A549 (cell line): ENCODE measurements around the gene BCAS1. TPM values are rescaled to one million over a fixed set of nuclear protein-coding genes. Genes with fewer than 3 reads are reported as not detected.

Experiments
- ATAC-seq, 2 experiments: fragments of 200-7000 bp in 1 of 2; fragments of >200 bp in 1 of 2; cut with Nextera tagmentation in 1 of 2; cut with Tn5 transposase in 1 of 2; 3 replicates each; pipeline versions ENCODE4 v1.8.0 to v1.9.1; 2018 to 2020; ENCODE audit warnings: mild to moderate bottlenecking in 1 of 2, moderate library complexity in 1 of 2
- CTCF ChIA-PET: fragments of 300-600 bp; sonication (Branson Sonifier 250); formaldehyde crosslinking; extraction: SDS; loops from one replicate; lab custom pipeline; 2021; ENCODE audit warnings: antibody characterized with exemption, inconsistent platforms; lab: Yijun Ruan, JAX
- POLR2A ChIA-PET: fragments of 350-600 bp; formaldehyde crosslinking; extraction: SDS; loops from one replicate; lab custom pipeline; 2021; ENCODE audit warnings: antibody characterized with exemption, inconsistent platforms; lab: Yijun Ruan, JAX
- DNase-seq, 2 experiments: peaks; one replicate each; pipeline versions ENCODE4 v3.0.0 to v3.0.0-alpha.2; 2011 to 2016; ENCODE audit warnings: low read depth in 1 of 2, low spot score in 1 of 2
- FAIRE-seq: peaks from 2 replicates; lab custom pipeline; 2011; peaks lifted over from hg19 to GRCh38; lab: Jason Lieb, UNC
- H3K27ac ChIP-seq, 2 experiments: fragments of >200 bp; sonication (Bioruptor Twin); formaldehyde crosslinking; 3 replicates each; pipeline ENCODE4 v1.5.1; 2016 to 2017
- H3K4me1 ChIP-seq: fragments of >200 bp; sonication (Bioruptor Twin); formaldehyde crosslinking; 3 replicates; pipeline ENCODE4 v1.6.1; 2016
- H3K4me2 ChIP-seq: fragments of >200 bp; sonication (Bioruptor Twin); formaldehyde crosslinking; 3 replicates; pipeline ENCODE4 v1.6.1; 2016
- H3K4me3 ChIP-seq: fragments of >200 bp; sonication (Bioruptor Twin); formaldehyde crosslinking; 3 replicates; pipeline ENCODE4 v1.5.1; 2016
- H3K9me3 ChIP-seq: fragments of >200 bp; sonication (Bioruptor Twin); formaldehyde crosslinking; 3 replicates; pipeline ENCODE4 v1.6.1; 2016
- CBX2 ChIP-seq: fragments of 200-600 bp; sonication (generic); IDR thresholded peaks from 2 replicates; pipeline ENCODE4 v1.6.1; 2016; ENCODE audit warnings: low read depth, mild to moderate bottlenecking, borderline replicate concordance
- CBX8 ChIP-seq: fragments of 200-600 bp; sonication (generic); IDR thresholded peaks from 2 replicates; pipeline ENCODE4 v1.6.1; 2016
- CEBPB ChIP-seq, 2 experiments: fragments of >200 bp in 1 of 2; sonication (Bioruptor Twin) in 1 of 2; formaldehyde crosslinking in 1 of 2; IDR thresholded peaks; 2 replicates each; pipeline ENCODE4 v1.6.1; 2012 to 2016
- CHD2 ChIP-seq: fragments of 150-350 bp; IDR thresholded peaks from 2 replicates; pipeline ENCODE4 v1.6.1; 2014; ENCODE audit warnings: low read length; ENCODE audit not compliant: partially characterized antibody
- CTCF ChIP-seq: fragments of >200 bp; sonication (Bioruptor Twin); formaldehyde crosslinking; IDR thresholded peaks from 3 replicates; pipeline ENCODE4 v1.5.1; 2016
- EP300 ChIP-seq, 2 experiments: fragments of >200 bp; sonication (Bioruptor Twin); formaldehyde crosslinking; IDR thresholded peaks; 2 replicates in 1 of 2; 3 replicates in 1 of 2; pipeline ENCODE4 v1.6.1; 2016 to 2017
- ESRRA ChIP-seq: fragments of 150-350 bp; IDR thresholded peaks from 2 replicates; pipeline ENCODE4 v1.6.1; 2014; ENCODE audit warnings: mild to moderate bottlenecking, low read length, borderline replicate concordance
- FOSL2 ChIP-seq, 2 experiments: fragments of 450-650 bp in 1 of 2; fragments of >200 bp in 1 of 2; sonication (Bioruptor Twin) in 1 of 2; formaldehyde crosslinking; IDR thresholded peaks; 2 replicates each; pipeline versions ENCODE4 v1.5.0 to v1.6.1; 2016 to 2020; ENCODE audit warnings: mild to moderate bottlenecking in 1 of 2, moderate library complexity in 1 of 2
- FOXS1 ChIP-seq: fragments of 250-450 bp; sonication (Bioruptor Pico); IDR thresholded peaks from 2 replicates; pipeline ENCODE4 v1.5.0; 2020; ENCODE audit warnings: mild to moderate bottlenecking, moderate library complexity
- GATA3 ChIP-seq: IDR thresholded peaks from 2 replicates; pipeline ENCODE4 v1.6.1; 2012; ENCODE audit warnings: borderline replicate concordance
- HDAC2 ChIP-seq: fragments of 200-600 bp; sonication (generic); IDR thresholded peaks from 2 replicates; pipeline ENCODE4 v1.6.1; 2016
- JUN ChIP-seq, 2 experiments: fragments of >200 bp; sonication (Bioruptor Twin); formaldehyde crosslinking; IDR thresholded peaks; 2 replicates in 1 of 2; 3 replicates in 1 of 2; pipeline ENCODE4 v1.6.1; 2016 to 2017
- MAZ ChIP-seq: fragments of 150-350 bp; IDR thresholded peaks from 2 replicates; pipeline ENCODE4 v1.6.1; 2014; ENCODE audit warnings: antibody characterized with exemption, low read depth, low read length, borderline replicate concordance
- MYC ChIP-seq: IDR thresholded peaks from 2 replicates; pipeline ENCODE4 v1.6.1; 2012; ENCODE audit warnings: mild to moderate bottlenecking, inconsistent platforms, low read length, improper control_type of control experiment, borderline replicate concordance
- NFE2L2 ChIP-seq: fragments of 150-350 bp; conservative IDR thresholded peaks from 2 replicates; pipeline ENCODE4 v1.6.1; 2014; ENCODE audit warnings: low read length
- NPAS2 ChIP-seq: fragments of 250-450 bp; sonication (Bioruptor Pico); IDR thresholded peaks from 2 replicates; pipeline ENCODE4 v1.8.0; 2022; ENCODE audit warnings: mild to moderate bottlenecking, moderate library complexity, borderline replicate concordance
- NR3C1 ChIP-seq: fragments of >200 bp; sonication (Bioruptor Twin); formaldehyde crosslinking; IDR thresholded peaks from 3 replicates; pipeline ENCODE4 v1.6.1; 2017
- POLR2A ChIP-seq: IDR thresholded peaks from 2 replicates; pipeline ENCODE4 v1.6.1; 2012; ENCODE audit warnings: mild to moderate bottlenecking, low read length
- POLR2AphosphoS2 ChIP-seq: conservative IDR thresholded peaks from 2 replicates; pipeline ENCODE4 v1.6.1; 2012; ENCODE audit warnings: low read length, improper control_type of control experiment, inconsistent platforms
- RNF2 ChIP-seq: fragments of 200-600 bp; sonication (generic); IDR thresholded peaks from 2 replicates; pipeline ENCODE4 v1.6.1; 2016; ENCODE audit warnings: low read depth, mild to moderate bottlenecking, antibody characterized with exemption, moderate library complexity, borderline replicate concordance
- TP53 ChIP-seq: fragments of 250-450 bp; sonication (Bioruptor Pico); IDR thresholded peaks from 2 replicates; pipeline ENCODE4 v1.5.0; 2021; ENCODE audit warnings: mild to moderate bottlenecking, moderate library complexity
- ZC3H11A ChIP-seq: fragments of 450-650 bp; IDR thresholded peaks from 2 replicates; pipeline ENCODE4 v1.6.1; 2014; ENCODE audit warnings: antibody characterized with exemption, mild to moderate bottlenecking
- ZNF302 ChIP-seq: fragments of 250-450 bp; sonication (Bioruptor Pico); IDR thresholded peaks from 2 replicates; pipeline ENCODE4 v1.9.0; 2021; ENCODE audit warnings: inconsistent platforms, mild to moderate bottlenecking, moderate library complexity
- ZSCAN20 ChIP-seq: fragments of 250-450 bp; sonication (Bioruptor Pico); IDR thresholded peaks from 2 replicates; pipeline ENCODE4 v1.8.0; 2022; ENCODE audit warnings: mild to moderate bottlenecking, moderate library complexity
- WGBS: methylation state at CpG from one replicate; pipeline ENCODE4 v1.1.6; 2017; ENCODE audit errors: missing lambda C conversion rate; 5-methylcytosine and 5-hydroxymethylcytosine counted together
- polyA plus RNA-seq, 4 experiments: library from polyadenylated mRNA; depleted of rRNA in 3 of 4; stranded (reverse); fragments of >200 nt; fragmentation: RNase III in 1 of 4; extraction: RNeasy Plus Mini Kit Qiagen cat#74134 plus additional on column Dnase treatment in 1 of 4; gene quantifications; 2 replicates in 3 of 4; 3 replicates in 1 of 4; pipeline ENCODE4 v1.2.3, GENCODE V29; 2011 to 2017

The BCAS1 gene
- polyA plus RNA-seq, 2 of the 4 experiments (the other 2 are of a cell fraction): 1.4 to 3.9 TPM

DNA sequence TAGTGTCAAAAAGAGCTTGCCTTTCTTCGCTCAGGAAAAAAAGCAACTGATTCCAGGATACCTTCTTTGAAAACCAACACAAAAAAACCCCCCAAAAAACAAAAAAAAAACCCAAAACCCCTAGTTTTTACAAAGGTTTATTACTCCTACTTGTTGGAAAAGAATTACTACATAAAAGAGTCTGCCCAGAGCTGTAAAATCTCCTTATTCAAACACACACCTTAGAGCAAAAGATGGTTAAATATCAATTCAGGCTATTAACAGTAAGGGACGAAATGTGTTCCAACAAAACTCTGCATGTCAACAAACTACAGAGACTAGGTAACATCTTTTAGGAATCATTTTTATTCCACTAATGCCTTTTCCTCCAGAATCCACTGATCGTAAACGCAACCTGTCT is 42.7 kb downstream of the BCAS1 start:
- POLR2A ChIA-PET: no interaction called here

GRCh38 chr20:54026295-54027064 is 43.9 kb downstream of the BCAS1 start:
- ChIA-PET CTCF (no interaction called here), POLR2A (no interaction called here)
- Histone ChIP-seq H3K9me3 (no peaks in the 10 kb centered on the region), H3K27ac (no peak overlapping the region), H3K4me1 (no peaks in the 10 kb centered on the region), H3K4me2 (no peak overlapping the region), H3K4me3 (no peak overlapping the region)
- no peak for FAIRE-seq
- 73% methylated on average over 8 of the region's 8 CpGs for WGBS
- no peak for ATAC-seq
- no peak for TF ChIP-seq NFE2L2
- no peak for TF ChIP-seq FOSL2 (IDR thresholded peaks at IDR 0.05)
- peak; percentile 26; the same call in 1 of the 2 replicates for TF ChIP-seq FOSL2 (CRISPR knock-in tag; IDR thresholded peaks at IDR 0.05)
- no peak for DNase-seq

More for the DNA sequence above, 42.7 kb downstream of the BCAS1 start:
- no peak overlapping the region for H3K4me2 ChIP-seq
- TF ChIP-seq ZNF302 (CRISPR knock-in tag) (no peak), ZSCAN20 (no peak), POLR2AphosphoS2 (no peak), CTCF (no peak), NPAS2 (no peak), POLR2A (no peak), ESRRA (no peak), RNF2 (no peak), NR3C1 (no peak), ZC3H11A (no peak), CHD2 (no peak), CEBPB (IDR thresholded peaks at IDR 0.05) (no peak), HDAC2 (no peak), GATA3 (no peak), MYC (no peak)
- TF ChIP-seq, all 56 proteins: peak for 0
- DNase-seq (no peak), FAIRE-seq (peak; percentile 73), ATAC-seq (no peak)
- H3K4me1 ChIP-seq: no peaks in the 10 kb centered on the region
- 82% methylated on average over 4 of the region's 4 CpGs for WGBS
- CTCF ChIA-PET: interaction anchor here (1.1 kb wide), 1 partner anchor 35 kb away, joined by 6 read pairs; no protein-coding TSS in a partner anchor
- no peak overlapping the region for H3K4me3 ChIP-seq
- H3K9me3 ChIP-seq: 0 out of 3 replicates have a peak, but pooled peaks cover 1% of the 10 kb centered on the region
- H3K27ac ChIP-seq: no peak overlapping the region

DNA sequence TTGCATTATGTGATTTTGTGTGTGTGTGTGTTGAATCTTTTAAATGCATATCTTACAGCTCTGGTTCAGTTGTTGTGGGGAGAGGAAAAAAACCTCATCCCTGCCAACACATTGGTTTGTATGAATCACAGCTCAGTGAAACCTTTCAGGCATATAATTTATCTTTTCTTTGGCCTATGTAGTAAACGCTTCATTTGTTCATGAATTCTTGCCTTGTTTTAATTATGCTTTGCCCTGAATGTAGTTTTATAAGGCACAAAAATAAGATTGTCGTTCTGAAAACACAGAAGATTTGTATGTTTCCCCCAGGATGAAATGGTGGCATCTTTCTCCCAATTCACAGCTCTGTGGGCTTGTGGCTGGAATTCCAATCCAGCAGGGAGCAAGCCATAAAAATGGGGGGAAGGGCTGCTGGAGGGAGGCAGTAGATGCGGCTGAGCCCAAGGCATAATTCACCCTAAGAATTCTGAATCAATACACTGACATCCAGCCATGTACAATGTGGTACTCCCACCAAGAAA is 45.1 kb downstream of the BCAS1 start:
- no peaks in the 10 kb centered on the region for H3K9me3 ChIP-seq
- no peak overlapping the region for H3K4me3 ChIP-seq
- FAIRE-seq (no peak), DNase-seq (no peak), ATAC-seq (no peak)
- TF ChIP-seq EP300 (IDR thresholded peaks at IDR 0.05): no peak
- no peak for TF ChIP-seq TP53 (CRISPR knock-in tag)
- TF ChIP-seq MAZ: no peak
- TF ChIP-seq JUN (IDR thresholded peaks at IDR 0.05): no peak
- no peak for TF ChIP-seq CBX2
- TF ChIP-seq CBX8: no peak
- no peak for TF ChIP-seq FOXS1
- no peak for TF ChIP-seq CHD2
- no peak for TF ChIP-seq ZSCAN20
- no peak overlapping the region for H3K4me2 ChIP-seq
- CTCF ChIA-PET: no interaction called here
- POLR2A ChIA-PET: no interaction called here
- H3K27ac ChIP-seq: no peak overlapping the region
- 67% methylated on average over 3 of the region's 3 CpGs for WGBS
- no peaks in the 10 kb centered on the region for H3K4me1 ChIP-seq
